Endodermal cell (in vitro differentiated cells): Measurements from ENCODE around the gene GAS6. TPM values are rescaled to one million over a fixed set of nuclear protein-coding genes. Genes with fewer than 3 reads are reported as not detected.
A peak's percentile ranks its signal among the peaks of the same experiment; 100 is the strongest.
"Not testable (repeated sequence)": the region's sequence is repeated elsewhere in the genome, so short reads cannot be mapped to it uniquely, and the experiment has no call there.

Source experiments
- DNase-seq: peaks from one replicate; pipeline ENCODE4 v3.0.0-alpha.2; 2017
- H3K27ac ChIP-seq: 2 replicates; pipeline ENCODE4 v1.5.1; 2013; ENCODE audit warnings: mild to moderate bottlenecking, low read depth, low read length, moderate library complexity
- H3K27me3 ChIP-seq: 2 replicates; pipeline ENCODE4 v1.6.1; 2013; ENCODE audit warnings: mild to moderate bottlenecking, low read length, moderate library complexity; ENCODE audit not compliant: insufficient read depth, control insufficient read depth, poor library complexity, severe bottlenecking
- H3K36me3 ChIP-seq: 2 replicates; pipeline ENCODE4 v1.7.0; 2013; ENCODE audit warnings: mild to moderate bottlenecking, low read length, moderate library complexity; ENCODE audit not compliant: control insufficient read depth, insufficient read depth
- H3K4me1 ChIP-seq: one replicate; pipeline ENCODE4 v1.7.0; 2013; ENCODE audit warnings: low read length; ENCODE audit not compliant: control insufficient read depth, insufficient read depth
- H3K4me3 ChIP-seq: 2 replicates; pipeline ENCODE4 v1.5.1; 2013; ENCODE audit warnings: mild to moderate bottlenecking, low read length, moderate library complexity
- H3K9ac ChIP-seq: 2 replicates; pipeline ENCODE4 v1.6.1; 2013; ENCODE audit warnings: mild to moderate bottlenecking, low read length, moderate library complexity; ENCODE audit not compliant: poor library complexity, severe bottlenecking; ENCODE audit errors: extremely low read depth
- H3K9me3 ChIP-seq: 2 replicates; pipeline ENCODE4 v1.6.1; 2013; ENCODE audit warnings: mild to moderate bottlenecking, low read length, moderate library complexity; ENCODE audit not compliant: control insufficient read depth
- H3K27ac Mint-ChIP-seq: 2 replicates; pipeline ENCODE4 v1.8.0; 2020; ENCODE audit warnings: mixed read lengths
- H3K27me3 Mint-ChIP-seq: 2 replicates; pipeline ENCODE4 v1.8.0; 2021; ENCODE audit warnings: mild to moderate bottlenecking, mixed read lengths; ENCODE audit not compliant: insufficient read depth
- H3K36me3 Mint-ChIP-seq: 2 replicates; pipeline ENCODE4 v1.8.0; 2020; ENCODE audit warnings: low read depth, mixed read lengths
- H3K4me1 Mint-ChIP-seq: 2 replicates; pipeline ENCODE4 v1.8.0; 2020; ENCODE audit warnings: mixed read lengths
- H3K4me3 Mint-ChIP-seq: 2 replicates; pipeline ENCODE4 v1.8.0; 2020; ENCODE audit warnings: mild to moderate bottlenecking, moderate library complexity, mixed read lengths
- H3K9me3 Mint-ChIP-seq: 2 replicates; pipeline ENCODE4 v1.8.0; 2020; ENCODE audit warnings: mild to moderate bottlenecking, mixed read lengths
- WGBS, 2 experiments: methylation state at CpG; one replicate each; pipeline versions ENCODE4 v1.1.5 to v1.1.7; 2013; ENCODE audit warnings: missing lambda C conversion rate in 2 of 2, mixed read lengths in 1 of 2; ENCODE audit not compliant: insufficient coverage in 1 of 2, insufficient read length in 1 of 2; 5-methylcytosine and 5-hydroxymethylcytosine counted together
- total RNA-seq, 2 donors: library from RNA; stranded (reverse); fragmentation: NEBNext Ultra II Directional in 1 of 2; extraction: Animal tissue kit (Norgen Biotek cat#: 25700) in 1 of 2; gene quantifications; 2 replicates in 1 of 2; 3 replicates in 1 of 2; pipeline ENCODE4 v1.2.1, GENCODE V29; 2021
- TF ChIP-seq, protein P1 (sequence below): fragments of 200-600 bp; sonication (generic); conservative IDR thresholded peaks from 2 replicates; pipeline ENCODE4 v1.5.0; 2021; ENCODE audit warnings: antibody characterized with exemption, mild to moderate bottlenecking

The GAS6 gene
- total RNA-seq, 2 donors from 2014 or later: 45.7 to 49.6 TPM

DNA sequence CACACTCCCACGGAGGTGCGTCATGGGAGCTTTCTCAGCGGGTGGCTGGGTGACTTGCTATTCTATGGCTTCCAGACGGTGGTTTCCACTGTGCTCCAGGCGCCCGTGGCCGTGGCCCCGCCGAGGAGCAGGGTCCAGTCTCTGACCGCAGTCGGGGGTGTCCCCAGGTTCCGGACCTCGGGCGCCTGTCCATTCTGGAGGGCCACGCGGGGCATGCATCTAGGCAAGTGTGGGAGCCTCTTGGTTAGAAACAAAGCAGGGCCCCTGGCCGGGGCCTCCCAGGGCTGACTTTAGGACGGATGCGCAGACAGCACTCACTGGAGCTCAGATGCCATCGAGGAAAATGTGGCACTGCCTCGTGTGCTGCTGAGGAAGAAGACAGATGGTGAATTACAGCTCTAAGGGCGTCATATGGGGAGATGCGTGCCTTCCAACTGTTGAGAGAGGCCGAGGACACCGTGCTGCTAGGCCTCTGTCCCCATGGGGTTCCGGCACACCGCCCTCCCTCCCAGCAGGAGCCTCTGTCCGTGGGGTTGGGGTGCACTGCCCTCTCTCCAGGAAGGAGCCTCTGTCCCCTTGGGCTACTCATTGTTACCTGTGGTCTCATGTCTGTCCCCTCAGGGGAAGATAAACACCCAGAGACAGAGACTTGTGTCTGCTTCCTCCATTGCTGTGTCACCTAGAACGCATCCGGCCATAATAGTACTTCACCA lies 66.8 kb downstream of the GAS6 start:
- H3K4me1 Mint-ChIP-seq: no peaks in the 10 kb centered on the region
- TF ChIP-seq, protein P1, sequence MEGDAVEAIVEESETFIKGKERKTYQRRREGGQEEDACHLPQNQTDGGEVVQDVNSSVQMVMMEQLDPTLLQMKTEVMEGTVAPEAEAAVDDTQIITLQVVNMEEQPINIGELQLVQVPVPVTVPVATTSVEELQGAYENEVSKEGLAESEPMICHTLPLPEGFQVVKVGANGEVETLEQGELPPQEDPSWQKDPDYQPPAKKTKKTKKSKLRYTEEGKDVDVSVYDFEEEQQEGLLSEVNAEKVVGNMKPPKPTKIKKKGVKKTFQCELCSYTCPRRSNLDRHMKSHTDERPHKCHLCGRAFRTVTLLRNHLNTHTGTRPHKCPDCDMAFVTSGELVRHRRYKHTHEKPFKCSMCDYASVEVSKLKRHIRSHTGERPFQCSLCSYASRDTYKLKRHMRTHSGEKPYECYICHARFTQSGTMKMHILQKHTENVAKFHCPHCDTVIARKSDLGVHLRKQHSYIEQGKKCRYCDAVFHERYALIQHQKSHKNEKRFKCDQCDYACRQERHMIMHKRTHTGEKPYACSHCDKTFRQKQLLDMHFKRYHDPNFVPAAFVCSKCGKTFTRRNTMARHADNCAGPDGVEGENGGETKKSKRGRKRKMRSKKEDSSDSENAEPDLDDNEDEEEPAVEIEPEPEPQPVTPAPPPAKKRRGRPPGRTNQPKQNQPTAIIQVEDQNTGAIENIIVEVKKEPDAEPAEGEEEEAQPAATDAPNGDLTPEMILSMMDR: no peak
- DNase-seq: peak; percentile 34

DNA sequence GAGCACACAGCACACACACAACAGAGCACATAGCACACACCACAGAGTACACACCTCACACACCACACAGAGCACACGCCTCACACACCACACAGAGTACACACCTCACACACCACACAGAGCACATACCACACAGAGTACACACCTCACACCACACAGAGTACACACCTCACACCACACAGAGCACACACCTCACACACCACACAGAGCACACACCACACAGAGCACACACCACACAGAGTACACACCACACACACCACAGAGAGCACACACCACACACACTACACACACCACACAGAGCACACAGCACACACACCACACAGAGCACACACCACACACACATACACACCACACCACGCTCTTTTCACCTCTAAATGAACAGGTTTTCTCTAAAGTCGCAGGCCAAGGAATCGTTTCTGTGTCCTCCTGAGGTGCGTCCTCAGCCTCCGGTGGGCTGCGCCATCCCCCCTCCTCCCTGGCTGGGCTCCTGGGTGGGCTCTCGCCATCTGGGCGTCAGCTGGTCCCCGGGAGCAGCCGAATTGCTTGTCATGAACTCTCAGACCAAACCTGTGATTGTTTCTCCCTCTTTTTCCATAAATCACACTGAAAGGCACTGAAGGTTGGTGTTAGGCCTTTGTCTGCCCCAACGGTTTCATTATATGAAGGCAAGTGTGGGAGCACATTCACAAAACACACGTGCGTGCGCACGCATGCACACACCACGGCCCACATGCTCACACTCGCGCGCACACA lies 67.5 kb downstream of the GAS6 start:
- no peak overlapping the region for H3K4me3 ChIP-seq
- DNase-seq: no peak
- Mint-ChIP-seq H3K9me3 (no peaks in the 10 kb centered on the region), H3K27ac (no peak overlapping the region), H3K36me3 (no peaks in the 10 kb centered on the region), H3K4me1 (no peaks in the 10 kb centered on the region), H3K27me3 (no peaks in the 10 kb centered on the region), H3K4me3 (no peak overlapping the region)
- no peaks in the 10 kb centered on the region for H3K4me1 ChIP-seq
- WGBS, 2 experiments: 90 to 97% methylated on average over 19 to 20 of the region's 20 CpGs
- no peaks in the 10 kb centered on the region for H3K9me3 ChIP-seq
- no peaks in the 10 kb centered on the region for H3K36me3 ChIP-seq
- no peak overlapping the region for H3K27ac ChIP-seq
- no peaks in the 10 kb centered on the region for H3K27me3 ChIP-seq
- TF ChIP-seq, protein P1: no peak
- no peak overlapping the region for H3K9ac ChIP-seq

More for the DNA sequence above, 66.8 kb downstream of the GAS6 start:
- WGBS, 2 experiments: 93 to 96% methylated on average over 30 of the region's 30 CpGs
- Histone ChIP-seq H3K36me3 (no peaks in the 10 kb centered on the region), H3K4me3 (no peak overlapping the region), H3K9ac (no peak overlapping the region), H3K4me1 (no peaks in the 10 kb centered on the region), H3K27ac (no peak overlapping the region), H3K27me3 (no peaks in the 10 kb centered on the region), H3K9me3 (no peaks in the 10 kb centered on the region)
- H3K9me3 Mint-ChIP-seq: no peaks in the 10 kb centered on the region
- no peak overlapping the region for H3K27ac Mint-ChIP-seq
- no peaks in the 10 kb centered on the region for H3K27me3 Mint-ChIP-seq
- H3K36me3 Mint-ChIP-seq: no peaks in the 10 kb centered on the region
- no peak overlapping the region for H3K4me3 Mint-ChIP-seq

DNA sequence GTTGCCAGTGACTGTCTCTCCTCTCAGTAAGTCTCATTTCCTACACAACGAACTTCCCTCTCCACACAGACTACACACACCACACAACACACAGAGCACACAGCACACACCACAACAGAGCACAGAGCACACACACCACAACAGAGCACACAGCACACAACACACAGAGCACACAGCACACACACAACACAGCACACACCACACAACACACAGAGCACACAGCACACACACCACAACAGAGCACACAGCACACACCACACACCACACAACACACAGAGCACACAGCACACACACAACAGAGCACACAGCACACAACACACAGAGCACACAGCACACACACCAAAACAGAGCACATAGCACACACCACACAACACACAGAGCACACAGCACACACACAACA lies 68.5 kb downstream of the GAS6 start:
- not testable (repeated sequence) for H3K27ac Mint-ChIP-seq, H3K4me3 Mint-ChIP-seq, H3K4me3 ChIP-seq, H3K36me3 ChIP-seq, H3K4me1 Mint-ChIP-seq, H3K9me3 ChIP-seq, H3K36me3 Mint-ChIP-seq, H3K4me1 ChIP-seq, H3K9me3 Mint-ChIP-seq, H3K9ac ChIP-seq, H3K27me3 ChIP-seq, H3K27me3 Mint-ChIP-seq, H3K27ac ChIP-seq, DNase-seq
- WGBS, 2 experiments: 64% methylated on average over 1 of the region's 1 CpG; no CpG with 5 or more reads in 1 of the 2 experiments
